NT2/D1 (cell line): Measurements from ENCODE around the gene IL22RA1.

Experiments used
- DNase-seq: peaks from one replicate; pipeline ENCODE4 v3.0.0-alpha.2; 2011; ENCODE audit warnings: low read depth, low spot score
- H3K27me3 ChIP-seq: 2 replicates; pipeline ENCODE4 v1.6.0; 2011; ENCODE audit warnings: mild to moderate bottlenecking; ENCODE audit not compliant: insufficient read length, insufficient read depth
- H3K36me3 ChIP-seq: 2 replicates; pipeline ENCODE4 v1.6.1; 2011; ENCODE audit warnings: mild to moderate bottlenecking, low read length, mixed read lengths; ENCODE audit not compliant: insufficient read depth, insufficient read length
- H3K4me1 ChIP-seq: 2 replicates; pipeline ENCODE4 v1.5.1; 2011; ENCODE audit not compliant: insufficient read depth, insufficient read length
- H3K4me3 ChIP-seq: 2 replicates; pipeline ENCODE4 v1.5.1; 2011; ENCODE audit warnings: low read depth; ENCODE audit not compliant: insufficient read length
- H3K9ac ChIP-seq: 2 replicates; pipeline ENCODE4 v1.6.0; 2011; ENCODE audit warnings: low read depth; ENCODE audit not compliant: insufficient read length
- H3K9me3 ChIP-seq: 2 replicates; pipeline ENCODE4 v1.5.1; 2011; ENCODE audit warnings: mild to moderate bottlenecking, low read length; ENCODE audit not compliant: insufficient read depth
- SUZ12 ChIP-seq: IDR thresholded peaks from 2 replicates; pipeline ENCODE4 v1.6.1; 2011; ENCODE audit not compliant: insufficient read length, insufficient read depth; ENCODE audit errors: extremely low read depth
- YY1 ChIP-seq: IDR thresholded peaks from 2 replicates; pipeline ENCODE4 v1.6.1; 2011; ENCODE audit not compliant: insufficient read length, insufficient read depth
- ZNF274 ChIP-seq: IDR thresholded peaks from 2 replicates; pipeline ENCODE4 v1.6.1; 2011; ENCODE audit warnings: mild to moderate bottlenecking, low read depth, low read length

The IL22RA1 gene

DNA sequence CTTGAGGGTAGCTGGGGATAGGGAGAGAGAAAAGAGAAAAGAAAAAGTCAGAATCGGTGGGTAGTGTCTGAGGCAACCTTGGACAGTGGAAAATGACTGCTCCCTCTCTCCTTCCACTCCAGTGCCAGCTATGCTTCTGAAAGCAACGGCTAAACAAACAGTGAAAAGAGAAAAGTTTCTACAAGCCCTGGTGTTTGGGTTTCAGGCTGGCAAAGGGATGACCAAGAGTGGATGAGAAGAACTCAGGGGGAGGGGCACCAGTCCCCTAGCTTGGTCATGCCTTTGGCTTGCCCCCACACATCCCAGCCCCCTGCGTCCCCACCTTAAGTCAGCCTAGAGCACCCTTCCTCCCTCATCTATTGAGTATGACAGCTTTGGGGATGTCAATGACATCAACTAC lies 8.6 kb downstream of the IL22RA1 start:
- H3K9me3 ChIP-seq = peaks cover 5% of the 10 kb centered on the region; the same call in 1 of the 2 replicates
- H3K9ac ChIP-seq = no peak overlapping the region
- H3K4me1 ChIP-seq = no peaks in the 10 kb centered on the region
- H3K27me3 ChIP-seq = no peaks in the 10 kb centered on the region
- no peaks in the 10 kb centered on the region for H3K36me3 ChIP-seq
- TF ChIP-seq SUZ12 (no peak), ZNF274 (no peak)
- no peak for DNase-seq
- no peak overlapping the region for H3K4me3 ChIP-seq

- Histone ChIP-seq H3K27me3 (no peaks in the 10 kb centered on the region), H3K4me3 (no peak overlapping the region), H3K36me3 (no peaks in the 10 kb centered on the region), H3K9me3 (0 out of 2 replicates have a peak, but pooled peaks cover 5% of the 10 kb centered on the region), H3K9ac (no peak overlapping the region), H3K4me1 (no peaks in the 10 kb centered on the region)
- DNase-seq = no peak
- TF ChIP-seq YY1 = no peak
- no peak for TF ChIP-seq ZNF274
- no peak for TF ChIP-seq SUZ12
These were observed 9.1 kb downstream of the IL22RA1 start for GRCh38 chr1:24133819-24134218.

- Histone ChIP-seq H3K9ac (no peak overlapping the region), H3K9me3 (0 out of 2 replicates have a peak, but pooled peaks cover 5% of the 10 kb centered on the region), H3K4me1 (no peaks in the 10 kb centered on the region), H3K36me3 (no peaks in the 10 kb centered on the region), H3K4me3 (no peak overlapping the region), H3K27me3 (no peaks in the 10 kb centered on the region)
- no peak for TF ChIP-seq SUZ12
- no peak for TF ChIP-seq YY1
- no peak for TF ChIP-seq ZNF274
- DNase-seq = no peak
These were observed 12.6 kb downstream of the IL22RA1 start for GRCh38 chr1:24130385-24130784.

DNA sequence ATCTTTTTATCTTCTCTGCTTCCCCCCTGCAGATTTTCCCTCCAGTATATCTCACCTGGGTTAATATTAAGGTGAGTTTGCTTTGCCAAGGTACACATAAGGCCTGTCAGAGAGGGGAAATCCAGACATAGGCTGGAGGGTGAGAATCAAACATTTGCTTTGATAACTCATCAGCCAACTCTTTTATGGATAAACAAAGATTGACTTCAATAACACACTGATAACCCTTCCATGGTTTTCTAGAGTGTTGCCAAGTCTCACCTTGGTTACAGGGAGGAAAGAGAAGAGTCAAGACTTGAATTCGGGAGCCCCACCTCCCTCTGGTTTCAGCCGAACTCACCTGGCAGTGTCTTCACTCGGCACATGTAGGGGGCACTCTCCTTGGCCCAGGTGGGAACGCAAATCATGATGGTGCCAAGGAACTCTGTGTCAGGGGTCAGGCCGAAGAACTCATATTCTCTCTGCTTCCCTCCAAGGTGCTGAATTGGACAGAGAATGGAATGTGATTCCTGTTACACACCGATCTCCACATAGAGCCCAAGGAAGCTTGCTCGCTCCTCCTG lies 15.1 kb downstream of the IL22RA1 start:
- Histone ChIP-seq H3K36me3 (no peaks in the 10 kb centered on the region), H3K9me3 (0 out of 2 replicates have a peak, but pooled peaks cover 5% of the 10 kb centered on the region), H3K4me1 (no peaks in the 10 kb centered on the region), H3K27me3 (no peaks in the 10 kb centered on the region), H3K4me3 (no peak overlapping the region), H3K9ac (no peak overlapping the region)
- TF ChIP-seq YY1 (no peak), SUZ12 (no peak), ZNF274 (no peak)
- no peak for DNase-seq

- no peaks in the 10 kb centered on the region for H3K27me3 ChIP-seq
- no peaks in the 10 kb centered on the region for H3K36me3 ChIP-seq
- H3K4me3 ChIP-seq = no peak overlapping the region
- no peak overlapping the region for H3K9ac ChIP-seq
- no peak for DNase-seq
- TF ChIP-seq ZNF274 (no peak), SUZ12 (no peak), YY1 (no peak)
- H3K9me3 ChIP-seq = 0 out of 2 replicates have a peak, but pooled peaks cover 5% of the 10 kb centered on the region
- H3K4me1 ChIP-seq = no peaks in the 10 kb centered on the region
These were observed 15.7 kb downstream of the IL22RA1 start for GRCh38 chr1:24127134-24127800.

GRCh38 chr1:24126672-24127023 lies 16.3 kb downstream of the IL22RA1 start:
- Histone ChIP-seq H3K9ac (no peak overlapping the region), H3K36me3 (no peaks in the 10 kb centered on the region), H3K9me3 (0 out of 2 replicates have a peak, but pooled peaks cover 5% of the 10 kb centered on the region), H3K27me3 (no peaks in the 10 kb centered on the region), H3K4me1 (no peaks in the 10 kb centered on the region), H3K4me3 (no peak overlapping the region)
- TF ChIP-seq ZNF274 (no peak), SUZ12 (no peak), YY1 (no peak)
- no peak for DNase-seq

GRCh38 chr1:24126018-24126671 lies 16.8 kb downstream of the IL22RA1 start:
- Histone ChIP-seq H3K27me3 (no peaks in the 10 kb centered on the region), H3K9me3 (0 out of 2 replicates have a peak, but pooled peaks cover 5% of the 10 kb centered on the region), H3K4me1 (no peaks in the 10 kb centered on the region), H3K36me3 (no peaks in the 10 kb centered on the region), H3K4me3 (no peak overlapping the region), H3K9ac (no peak overlapping the region)
- DNase-seq = no peak
- TF ChIP-seq ZNF274 = no peak
- no peak for TF ChIP-seq SUZ12
- TF ChIP-seq YY1 = no peak
